Thyroid gland (tissue), 4 donors: ENCODE data around the gene SVOPL.

Experiments used
- POLR2A ChIP-seq, 2 donors: fragments of 450-650 bp; IDR thresholded peaks; one replicate each; pipeline ENCODE4 v1.6.1; 2017; ENCODE audit warnings: antibody characterized with exemption in 2 of 2, mild to moderate bottlenecking in 2 of 2, moderate library complexity in 1 of 2
- TF ChIP-seq, protein P1 (sequence below), 6 experiments: fragments of 200-600 bp in 3 of 6; fragments of 450-650 bp in 3 of 6; sonication (generic) in 3 of 6; IDR thresholded peaks; one replicate each; pipeline ENCODE4 v1.5.1; 2016 to 2019; ENCODE audit warnings: antibody characterized with exemption in 6 of 6, mild to moderate bottlenecking in 2 of 6, inconsistent platforms in 1 of 6, moderate library complexity in 1 of 6

DNA sequence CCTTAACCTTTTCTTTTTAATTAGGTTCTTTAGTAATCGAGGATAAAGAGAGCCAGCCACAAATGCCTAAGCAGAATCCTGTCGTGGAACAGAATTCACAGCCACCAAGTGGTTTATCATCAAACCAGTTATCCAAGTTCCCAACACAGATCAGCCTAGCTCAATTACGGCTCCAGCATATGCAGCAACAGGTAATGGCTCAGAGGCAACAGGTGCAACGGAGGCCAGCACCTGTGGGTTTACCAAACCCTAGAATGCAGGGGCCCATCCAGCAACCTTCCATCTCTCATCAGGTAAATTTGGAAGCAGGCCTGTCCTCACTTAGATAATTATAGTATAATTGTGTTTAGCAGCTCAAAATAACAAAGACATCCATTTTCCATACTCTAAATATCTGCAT lies 146.5 kb downstream of the SVOPL start:
- TF ChIP-seq POLR2A (IDR thresholded peaks at IDR 0.05): no peak
- TF ChIP-seq, protein P1, sequence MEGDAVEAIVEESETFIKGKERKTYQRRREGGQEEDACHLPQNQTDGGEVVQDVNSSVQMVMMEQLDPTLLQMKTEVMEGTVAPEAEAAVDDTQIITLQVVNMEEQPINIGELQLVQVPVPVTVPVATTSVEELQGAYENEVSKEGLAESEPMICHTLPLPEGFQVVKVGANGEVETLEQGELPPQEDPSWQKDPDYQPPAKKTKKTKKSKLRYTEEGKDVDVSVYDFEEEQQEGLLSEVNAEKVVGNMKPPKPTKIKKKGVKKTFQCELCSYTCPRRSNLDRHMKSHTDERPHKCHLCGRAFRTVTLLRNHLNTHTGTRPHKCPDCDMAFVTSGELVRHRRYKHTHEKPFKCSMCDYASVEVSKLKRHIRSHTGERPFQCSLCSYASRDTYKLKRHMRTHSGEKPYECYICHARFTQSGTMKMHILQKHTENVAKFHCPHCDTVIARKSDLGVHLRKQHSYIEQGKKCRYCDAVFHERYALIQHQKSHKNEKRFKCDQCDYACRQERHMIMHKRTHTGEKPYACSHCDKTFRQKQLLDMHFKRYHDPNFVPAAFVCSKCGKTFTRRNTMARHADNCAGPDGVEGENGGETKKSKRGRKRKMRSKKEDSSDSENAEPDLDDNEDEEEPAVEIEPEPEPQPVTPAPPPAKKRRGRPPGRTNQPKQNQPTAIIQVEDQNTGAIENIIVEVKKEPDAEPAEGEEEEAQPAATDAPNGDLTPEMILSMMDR (IDR thresholded peaks at IDR 0.05): no peak
